ENCODE data around the gene GRIFIN.

GRCh38 chr7:2470204-2471021, 5.8 kb downstream of the GRIFIN start:
- TF ChIP-seq, protein P1, sequence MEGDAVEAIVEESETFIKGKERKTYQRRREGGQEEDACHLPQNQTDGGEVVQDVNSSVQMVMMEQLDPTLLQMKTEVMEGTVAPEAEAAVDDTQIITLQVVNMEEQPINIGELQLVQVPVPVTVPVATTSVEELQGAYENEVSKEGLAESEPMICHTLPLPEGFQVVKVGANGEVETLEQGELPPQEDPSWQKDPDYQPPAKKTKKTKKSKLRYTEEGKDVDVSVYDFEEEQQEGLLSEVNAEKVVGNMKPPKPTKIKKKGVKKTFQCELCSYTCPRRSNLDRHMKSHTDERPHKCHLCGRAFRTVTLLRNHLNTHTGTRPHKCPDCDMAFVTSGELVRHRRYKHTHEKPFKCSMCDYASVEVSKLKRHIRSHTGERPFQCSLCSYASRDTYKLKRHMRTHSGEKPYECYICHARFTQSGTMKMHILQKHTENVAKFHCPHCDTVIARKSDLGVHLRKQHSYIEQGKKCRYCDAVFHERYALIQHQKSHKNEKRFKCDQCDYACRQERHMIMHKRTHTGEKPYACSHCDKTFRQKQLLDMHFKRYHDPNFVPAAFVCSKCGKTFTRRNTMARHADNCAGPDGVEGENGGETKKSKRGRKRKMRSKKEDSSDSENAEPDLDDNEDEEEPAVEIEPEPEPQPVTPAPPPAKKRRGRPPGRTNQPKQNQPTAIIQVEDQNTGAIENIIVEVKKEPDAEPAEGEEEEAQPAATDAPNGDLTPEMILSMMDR (IDR thresholded peaks at IDR 0.05 in 8 of 11, conservative IDR thresholded peaks at IDR 0.05 in 3 of 11), result no peak
- TF ChIP-seq POLR2A (IDR thresholded peaks at IDR 0.05), result no peak

Data from spleen (tissue), 7 donors.